Hepatocyte (in vitro differentiated cells): ENCODE results near the gene PPP3CA.
"Not testable (repeated sequence)": the region's sequence is repeated elsewhere in the genome, so short reads cannot be mapped to it uniquely, and the experiment has no call there.

Experiments
- EZH2 ChIP-seq: fragments of 200-600 bp; sonication (generic); IDR thresholded peaks from 2 replicates; pipeline ENCODE4 v1.6.1; 2016; ENCODE audit warnings: antibody characterized with exemption, mild to moderate bottlenecking, borderline replicate concordance
- EZH2phosphoT487 ChIP-seq: fragments of 200-600 bp; sonication (generic); IDR thresholded peaks from one replicate; pipeline ENCODE4 v1.6.1; 2018; ENCODE audit warnings: antibody characterized with exemption, mild to moderate bottlenecking, low read depth, moderate library complexity; ENCODE audit not compliant: unreplicated experiment, severe bottlenecking

DNA sequence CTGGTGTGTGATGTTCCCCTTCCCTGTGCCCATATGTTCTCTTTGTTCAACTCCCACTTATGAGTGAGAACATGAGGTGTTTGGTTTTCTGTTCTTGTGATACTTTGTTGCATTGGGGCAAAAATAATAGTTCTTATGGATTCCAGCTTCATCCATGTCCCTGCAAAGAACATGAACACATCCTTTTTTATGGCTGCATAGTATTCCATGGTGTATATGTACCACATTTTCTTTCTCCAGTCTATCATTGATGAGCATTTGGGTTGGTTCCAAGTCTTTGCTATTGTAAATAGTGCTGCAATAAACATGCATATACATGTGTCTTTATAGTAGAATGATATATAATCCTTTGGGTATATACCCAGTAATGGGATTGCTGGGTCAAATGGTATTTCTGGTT lies 254.7 kb downstream of the PPP3CA start:
- not testable (repeated sequence) for TF ChIP-seq EZH2phosphoT487, EZH2
